Esophagus squamous epithelium (tissue), 4 donors: ENCODE measurements around the gene OAT.

Experiments
- CTCF ChIP-seq, 6 experiments: fragments of 450-650 bp in 4 of 6; fragments of 200-600 bp in 2 of 6; sonication (generic) in 2 of 6; IDR thresholded peaks; one replicate each; pipeline ENCODE4 v1.5.1; 2016 to 2019; ENCODE audit warnings: antibody characterized with exemption in 6 of 6, mild to moderate bottlenecking in 4 of 6, moderate library complexity in 4 of 6
- POLR2A ChIP-seq, 4 donors: fragments of 450-650 bp; IDR thresholded peaks; one replicate each; pipeline ENCODE4 v1.6.1; 2017; ENCODE audit warnings: antibody characterized with exemption in 4 of 4, mild to moderate bottlenecking in 4 of 4, moderate library complexity in 3 of 4

GRCh38 chr10:124390471-124391187 lies 28.1 kb downstream of the OAT start:
- TF ChIP-seq CTCF (IDR thresholded peaks at IDR 0.05) (no peak), POLR2A (IDR thresholded peaks at IDR 0.05) (no peak)
